ENCODE results near the gene ZNHIT2.
A peak's percentile ranks its signal among the peaks of the same experiment; 100 is the strongest.

The ZNHIT2 gene

GRCh38 chr11:65087827-65088226 is 29.7 kb downstream of the ZNHIT2 start:
- no peak overlapping the region for H3K27ac ChIP-seq
- ChIA-PET CTCF (no interaction called here), POLR2A (ENCODE audit: low non-redundant PET) (no interaction called here)
- no peak for DNase-seq (ENCODE audit: low spot score)
- TF ChIP-seq, protein P1, sequence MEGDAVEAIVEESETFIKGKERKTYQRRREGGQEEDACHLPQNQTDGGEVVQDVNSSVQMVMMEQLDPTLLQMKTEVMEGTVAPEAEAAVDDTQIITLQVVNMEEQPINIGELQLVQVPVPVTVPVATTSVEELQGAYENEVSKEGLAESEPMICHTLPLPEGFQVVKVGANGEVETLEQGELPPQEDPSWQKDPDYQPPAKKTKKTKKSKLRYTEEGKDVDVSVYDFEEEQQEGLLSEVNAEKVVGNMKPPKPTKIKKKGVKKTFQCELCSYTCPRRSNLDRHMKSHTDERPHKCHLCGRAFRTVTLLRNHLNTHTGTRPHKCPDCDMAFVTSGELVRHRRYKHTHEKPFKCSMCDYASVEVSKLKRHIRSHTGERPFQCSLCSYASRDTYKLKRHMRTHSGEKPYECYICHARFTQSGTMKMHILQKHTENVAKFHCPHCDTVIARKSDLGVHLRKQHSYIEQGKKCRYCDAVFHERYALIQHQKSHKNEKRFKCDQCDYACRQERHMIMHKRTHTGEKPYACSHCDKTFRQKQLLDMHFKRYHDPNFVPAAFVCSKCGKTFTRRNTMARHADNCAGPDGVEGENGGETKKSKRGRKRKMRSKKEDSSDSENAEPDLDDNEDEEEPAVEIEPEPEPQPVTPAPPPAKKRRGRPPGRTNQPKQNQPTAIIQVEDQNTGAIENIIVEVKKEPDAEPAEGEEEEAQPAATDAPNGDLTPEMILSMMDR (conservative IDR thresholded peaks at IDR 0.05; ENCODE audit: low read depth) = no peak

DNA sequence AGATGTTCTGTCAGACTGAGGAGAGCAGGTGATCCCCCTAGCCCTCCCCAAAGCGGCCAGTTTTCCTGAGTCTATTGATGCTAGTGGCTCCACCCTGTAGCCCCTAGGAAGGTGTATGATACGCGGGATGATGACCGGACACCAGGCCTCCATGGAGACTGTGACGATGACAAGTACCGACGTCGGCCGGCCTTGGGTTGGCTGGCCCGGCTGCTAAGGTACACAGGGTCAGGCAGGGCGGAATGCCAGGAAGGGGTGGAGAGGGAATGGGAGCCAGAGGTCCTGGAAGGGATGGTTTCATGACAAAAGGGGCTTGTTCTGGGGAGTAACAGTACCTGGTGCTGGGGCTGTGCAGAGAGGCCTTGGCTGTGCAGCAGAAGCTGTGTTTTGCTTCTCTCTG is 30.3 kb downstream of the ZNHIT2 start:
- TF ChIP-seq, protein P1 (conservative IDR thresholded peaks at IDR 0.05; ENCODE audit: low read depth) = no peak
- no peak for DNase-seq (ENCODE audit: low spot score)
- no peak overlapping the region for H3K27ac ChIP-seq
- ChIA-PET CTCF (interaction anchor here (0.7 to 1.0 kb wide), 2 partner anchors 23 to 231 kb away, joined by 3 to 5 read pairs; no protein-coding TSS in a partner anchor), POLR2A (ENCODE audit: low non-redundant PET) (no interaction called here)

GRCh38 chr11:65086809-65087208 is 30.7 kb downstream of the ZNHIT2 start:
- TF ChIP-seq, protein P1 (conservative IDR thresholded peaks at IDR 0.05; ENCODE audit: low read depth) = no peak
- no peak for DNase-seq (ENCODE audit: low spot score)
- ChIA-PET POLR2A (ENCODE audit: low non-redundant PET) (no interaction called here), CTCF (interaction anchor here (0.7 to 1.6 kb wide), 3 partner anchors 23 to 230 kb away, joined by 3 to 5 read pairs (median 5); no protein-coding TSS in a partner anchor)
- peak overlapping the region; percentile 13; the same call in 1 of the 2 replicates for H3K27ac ChIP-seq

- peak overlapping the region; percentile 86 for H3K27ac ChIP-seq
- POLR2A ChIA-PET (ENCODE audit: low non-redundant PET) = no interaction called here
- no peak for DNase-seq (ENCODE audit: low spot score)
- TF ChIP-seq, protein P1 (conservative IDR thresholded peaks at IDR 0.05; ENCODE audit: low read depth) = no peak
- CTCF ChIA-PET = interaction anchor here (1.6 kb wide), 1 partner anchor 25 kb away, joined by 5 read pairs; no protein-coding TSS in a partner anchor
Measured at GRCh38 chr11:65085446-65085845, 32.1 kb downstream of the ZNHIT2 start.

GRCh38 chr11:65084598-65085375 is 32.7 kb downstream of the ZNHIT2 start:
- no peak for DNase-seq (ENCODE audit: low spot score)
- H3K27ac ChIP-seq = peak overlapping the region; percentile 86
- TF ChIP-seq, protein P1 (conservative IDR thresholded peaks at IDR 0.05; ENCODE audit: low read depth) = no peak
- ChIA-PET POLR2A (ENCODE audit: low non-redundant PET) (no interaction called here), CTCF (interaction anchor here (1.6 kb wide), 1 partner anchor 26 kb away, joined by 5 read pairs; no protein-coding TSS in a partner anchor)

DNA sequence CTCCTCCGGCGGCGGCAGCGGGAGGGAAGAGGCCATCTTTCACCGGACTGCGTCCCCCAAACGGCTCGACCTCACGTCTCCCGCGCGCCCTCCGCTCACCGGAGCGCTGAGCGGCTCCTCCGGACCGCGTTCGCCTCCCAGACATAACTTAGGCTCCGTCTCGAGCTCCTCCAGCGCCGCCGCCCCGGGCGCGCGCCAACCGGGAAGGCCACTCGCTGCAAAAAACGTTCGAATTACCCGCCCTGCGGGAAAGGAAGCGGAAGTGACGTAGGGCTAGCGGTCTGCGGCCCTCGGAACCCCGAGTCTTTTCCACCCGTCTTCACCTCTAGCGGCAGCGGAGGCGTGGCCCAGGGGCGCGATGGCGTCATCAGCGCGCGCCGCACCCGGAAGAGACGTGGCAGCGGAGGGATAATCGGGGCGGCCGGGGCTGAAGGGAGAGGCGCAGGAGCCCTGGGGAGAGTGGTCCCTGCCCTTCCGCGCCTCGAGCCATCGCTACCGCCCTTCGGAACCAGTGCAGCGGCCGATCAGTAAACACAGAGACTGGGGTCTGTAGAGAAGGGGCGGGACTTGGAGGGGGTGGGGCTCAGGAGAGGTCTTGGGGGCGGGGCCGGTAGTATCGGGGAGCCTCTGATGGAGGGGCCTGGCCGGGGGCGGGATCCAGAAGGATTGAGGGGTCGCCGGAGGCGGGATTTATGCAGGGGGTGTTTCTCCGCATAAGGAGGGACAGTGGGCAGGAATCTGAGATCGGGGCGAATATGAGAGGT is 33.5 kb downstream of the ZNHIT2 start, which contains the start of the genes CDCA5 and ZFPL1:
TSS of gene CDCA5 (minus strand) at position 207 of the 764 bp plus-strand sequence. CDS start at position 145, 62 bp downstream.
TSS of gene ZFPL1 (plus strand) at position 389 of the 764 bp plus-strand sequence. CDS start 477 bp downstream, outside the sequence.
- CTCF ChIA-PET = no interaction called here
- DNase-seq (ENCODE audit: low spot score) = peak; percentile 97
- TF ChIP-seq, protein P1 (conservative IDR thresholded peaks at IDR 0.05; ENCODE audit: low read depth) = no peak

More for the DNA sequence above, 33.5 kb downstream of the ZNHIT2 start, which contains the start of the genes CDCA5 and ZFPL1:
- H3K27ac ChIP-seq = peak within 1 kb of the TSS; percentile 86
- POLR2A ChIA-PET (ENCODE audit: low non-redundant PET) = interaction anchor here (0.7 kb wide), 1 partner anchor 26 kb away, joined by 3 read pairs; the partner anchor contains the start of gene NAALADL1

Data from RWPE1 (cell line).